A375 (cell line): ENCODE data around the gene TBPL1. TPM values are rescaled to one million over a fixed set of nuclear protein-coding genes. Genes with fewer than 3 reads are reported as not detected.

Experiments used
- small RNA-seq: library from RNA; depleted of rRNA; stranded (forward); fragments of <200 nt; gene quantifications from one replicate; pipeline ENCODE3, GENCODE V24; 2014
- total RNA-seq: library from RNA; depleted of rRNA; stranded (reverse); fragments of >200 nt; shearing (Covaris generic); gene quantifications from 2 replicates; pipeline ENCODE4 v1.2.3, GENCODE V29; 2014; rRNA removed

Gene TBPL1
- 28.3 and 34.9 TPM in 2 replicates for total RNA-seq

DNA sequence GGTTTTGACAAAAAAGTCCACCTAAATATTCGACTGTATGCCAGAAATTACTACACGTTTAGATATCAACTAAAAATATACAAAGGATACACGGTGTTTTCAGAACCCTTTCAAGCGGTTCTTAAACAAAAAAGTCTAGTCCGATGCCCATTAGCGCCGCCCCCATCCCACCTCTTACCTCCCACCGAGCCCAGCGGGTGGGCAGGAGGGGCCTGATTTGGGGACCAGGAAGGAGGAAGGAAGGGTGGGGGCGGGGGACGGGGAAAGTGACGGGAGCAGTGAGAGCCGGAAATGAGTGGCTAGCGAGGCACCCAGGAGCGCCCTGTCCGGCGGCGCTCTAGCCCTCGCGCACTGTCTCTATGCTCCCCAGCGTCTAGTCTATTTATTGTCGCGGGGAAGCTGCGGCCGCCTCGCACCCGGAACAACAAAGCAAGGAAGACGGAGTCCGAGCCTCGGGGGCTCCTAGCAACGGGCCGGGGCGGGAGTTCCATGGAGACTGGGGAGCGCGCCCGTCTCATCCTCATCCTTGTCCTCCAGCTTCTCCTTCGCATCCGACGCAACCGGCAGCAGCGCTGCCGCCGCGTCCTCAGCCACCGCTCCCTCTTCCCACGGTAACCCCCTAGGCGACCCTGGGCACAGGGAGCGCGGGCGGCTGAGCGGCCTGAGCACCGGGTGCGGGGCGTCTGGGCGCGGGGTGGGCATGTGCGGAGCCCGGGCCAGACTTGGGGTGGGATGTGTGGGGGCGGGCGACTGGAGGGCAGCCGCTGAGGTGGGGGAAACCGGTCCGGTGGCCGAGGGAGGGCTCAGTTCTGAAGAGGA lies at the start of gene TBPL1:
Gene TBPL1, plus strand, starts transcription at position 410 of the 819 bp plus-strand sequence. CDS start 26,902 bp downstream, outside the sequence.

Small RNA genes within 50 kb of the gene (small RNA-seq; reads per million reads assigned to genes)
- not detected for gene AL449363.1

Other genes with a start within 250 kb of the TBPL1 start
- 0.08 TPM in 1 of 2 replicates, not detected in the other for gene TCF21, start 64.1 kb upstream of the TBPL1 start, total RNA-seq
- 0.53 and 0.98 TPM in 2 replicates for gene SLC2A12, start 99.4 kb downstream of the TBPL1 start, total RNA-seq